ENCODE results near the gene RABL6.

GRCh38 chr9:136815422-136815782, 7.7 kb downstream of the RABL6 start:
- TF ChIP-seq, protein P1, sequence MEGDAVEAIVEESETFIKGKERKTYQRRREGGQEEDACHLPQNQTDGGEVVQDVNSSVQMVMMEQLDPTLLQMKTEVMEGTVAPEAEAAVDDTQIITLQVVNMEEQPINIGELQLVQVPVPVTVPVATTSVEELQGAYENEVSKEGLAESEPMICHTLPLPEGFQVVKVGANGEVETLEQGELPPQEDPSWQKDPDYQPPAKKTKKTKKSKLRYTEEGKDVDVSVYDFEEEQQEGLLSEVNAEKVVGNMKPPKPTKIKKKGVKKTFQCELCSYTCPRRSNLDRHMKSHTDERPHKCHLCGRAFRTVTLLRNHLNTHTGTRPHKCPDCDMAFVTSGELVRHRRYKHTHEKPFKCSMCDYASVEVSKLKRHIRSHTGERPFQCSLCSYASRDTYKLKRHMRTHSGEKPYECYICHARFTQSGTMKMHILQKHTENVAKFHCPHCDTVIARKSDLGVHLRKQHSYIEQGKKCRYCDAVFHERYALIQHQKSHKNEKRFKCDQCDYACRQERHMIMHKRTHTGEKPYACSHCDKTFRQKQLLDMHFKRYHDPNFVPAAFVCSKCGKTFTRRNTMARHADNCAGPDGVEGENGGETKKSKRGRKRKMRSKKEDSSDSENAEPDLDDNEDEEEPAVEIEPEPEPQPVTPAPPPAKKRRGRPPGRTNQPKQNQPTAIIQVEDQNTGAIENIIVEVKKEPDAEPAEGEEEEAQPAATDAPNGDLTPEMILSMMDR (conservative IDR thresholded peaks at IDR 0.05 in 1 of 2, IDR thresholded peaks at IDR 0.05 in 1 of 2; ENCODE audit: low read depth in 1 of 2, low read length in 2 of 2): no peak
- no peak for TF ChIP-seq EZH2 (IDR thresholded peaks at IDR 0.05; ENCODE audit: low read length, missing control alignments)
